Measurements from ENCODE around the gene HSF4. TPM values are rescaled to one million over a fixed set of nuclear protein-coding genes. Genes with fewer than 3 reads are reported as not detected.

The HSF4 gene
- total RNA-seq, 2 donors from 2014 or later: 25.8 to 40.1 TPM

DNA sequence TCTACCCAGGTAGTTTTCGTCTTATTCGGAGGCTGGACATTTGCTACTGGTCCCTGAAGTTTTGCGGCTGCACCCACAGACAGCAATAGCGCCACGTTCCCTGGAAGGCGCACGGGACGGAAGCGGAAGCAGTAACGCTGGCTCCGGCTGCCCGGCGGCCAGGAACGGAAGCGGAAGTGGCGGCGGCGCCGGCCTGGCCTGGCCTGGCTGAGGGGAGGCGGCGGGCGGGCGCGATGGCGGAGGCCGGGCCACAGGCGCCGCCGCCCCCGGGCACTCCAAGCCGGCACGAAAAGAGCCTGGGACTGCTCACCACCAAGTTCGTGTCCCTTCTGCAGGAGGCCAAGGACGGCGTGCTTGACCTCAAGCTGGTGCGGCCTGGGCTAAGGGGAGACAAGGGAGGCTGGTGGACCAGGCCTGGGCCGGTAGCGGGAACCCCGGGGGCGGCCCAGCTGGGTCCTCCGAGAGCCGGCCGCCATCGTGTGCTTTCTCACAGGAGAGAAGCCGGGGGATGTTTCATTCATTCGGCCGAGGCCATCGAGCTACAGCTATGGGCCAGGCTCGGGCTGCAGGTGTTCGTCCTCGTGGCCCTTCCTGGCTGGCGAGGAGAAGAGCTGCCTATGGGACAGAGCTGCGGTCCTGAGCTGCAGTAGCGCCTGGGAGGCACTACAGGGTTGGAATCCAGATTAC, 27.6 kb downstream of the HSF4 start, which contains the start of gene E2F4:
Gene E2F4 (plus strand): TSS at position 161 of the 687 bp plus-strand sequence. CDS start 73 bp downstream, at position 234.
- intact Hi-C loops (cut with DNase I): no loop called here
- DNase-seq (ENCODE audit: low spot score): peak; percentile 98

DNA sequence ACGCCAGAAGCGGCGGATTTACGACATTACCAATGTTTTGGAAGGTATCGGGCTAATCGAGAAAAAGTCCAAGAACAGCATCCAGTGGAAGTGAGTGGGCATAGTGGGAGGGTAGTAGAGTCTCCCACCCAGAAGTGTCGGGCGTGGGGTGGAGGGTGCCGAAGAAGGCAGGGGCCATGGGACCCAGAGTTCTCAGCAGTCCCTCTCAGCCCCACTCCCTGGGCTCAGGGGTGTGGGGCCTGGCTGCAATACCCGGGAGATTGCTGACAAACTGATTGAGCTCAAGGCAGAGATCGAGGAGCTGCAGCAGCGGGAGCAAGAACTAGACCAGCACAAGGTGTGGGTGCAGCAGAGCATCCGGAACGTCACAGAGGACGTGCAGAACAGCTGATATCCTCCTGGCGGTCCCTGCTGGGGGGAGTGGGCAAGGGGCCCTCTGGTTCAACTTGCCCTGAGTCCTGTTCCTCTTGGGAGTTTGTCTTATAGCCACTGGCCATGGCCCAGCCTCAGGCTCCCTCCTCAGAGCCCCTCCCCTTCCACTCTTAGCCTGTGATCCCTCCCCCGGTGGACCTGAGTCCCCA, 28.3 kb downstream of the HSF4 start:
- intact Hi-C loops (cut with DNase I): no loop called here

DNA sequence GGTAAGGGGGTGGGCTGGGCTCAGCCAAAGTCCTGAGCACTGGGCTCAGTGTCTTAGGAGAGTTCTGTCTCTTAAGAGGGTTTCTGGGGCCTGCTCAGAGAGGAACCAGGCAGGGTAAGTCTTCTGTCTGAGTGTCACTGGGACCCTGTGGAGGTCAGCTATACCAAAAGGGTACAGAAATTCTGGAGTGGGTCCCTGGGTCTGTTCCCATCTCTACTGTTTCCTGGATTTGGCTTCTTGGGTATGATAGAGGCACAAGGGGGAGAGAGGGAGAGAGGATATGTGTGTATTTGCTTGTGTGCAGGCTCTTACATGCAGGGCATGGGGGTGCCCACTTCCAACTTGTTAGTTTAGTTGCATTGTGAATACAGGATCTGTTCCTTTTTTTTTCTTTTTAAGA, 29.0 kb downstream of the HSF4 start:
- intact Hi-C loops (cut with DNase I): no loop called here
- no peak for DNase-seq (ENCODE audit: low spot score)

More for the DNA sequence above, 28.3 kb downstream of the HSF4 start:
- no peak for DNase-seq (ENCODE audit: low spot score)

DNA sequence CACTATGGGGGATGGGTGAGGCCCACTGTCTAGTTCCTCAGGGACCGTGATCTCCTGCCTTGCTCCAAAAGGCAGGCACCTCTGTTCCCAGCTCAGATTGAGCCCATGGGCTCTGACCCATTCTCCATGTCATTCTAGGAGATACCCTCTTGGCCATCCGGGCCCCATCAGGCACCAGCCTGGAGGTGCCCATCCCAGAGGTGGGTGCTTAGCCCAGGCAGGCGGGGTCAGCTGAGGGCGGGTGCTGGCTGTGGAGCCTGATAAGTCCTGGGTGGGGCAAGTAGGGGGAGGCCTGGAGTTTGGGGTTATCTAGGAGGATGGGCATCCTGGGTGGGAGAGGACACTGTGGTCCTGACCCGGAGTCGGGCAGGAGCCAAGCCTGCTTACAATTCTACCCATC, 29.7 kb downstream of the HSF4 start:
- intact Hi-C loops (cut with DNase I): no loop called here
- no peak for DNase-seq (ENCODE audit: low spot score)

DNA sequence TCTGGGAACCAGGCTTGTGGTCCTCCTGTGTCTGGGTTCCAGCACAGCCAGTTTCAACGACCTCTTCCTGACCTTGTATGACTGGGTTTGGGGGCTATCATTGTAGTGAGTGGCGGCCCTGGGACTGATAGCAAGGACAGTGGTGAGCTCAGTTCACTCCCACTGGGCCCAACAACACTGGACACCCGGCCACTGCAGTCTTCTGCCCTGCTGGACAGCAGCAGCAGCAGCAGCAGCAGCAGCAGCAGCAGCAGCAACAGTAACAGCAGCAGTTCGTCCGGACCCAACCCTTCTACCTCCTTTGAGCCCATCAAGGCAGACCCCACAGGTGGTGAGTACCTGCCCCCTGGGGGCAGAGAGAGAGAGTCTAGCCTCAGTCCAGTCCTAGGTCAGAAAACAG, 31.1 kb downstream of the HSF4 start:
- intact Hi-C loops (cut with DNase I): no loop called here
- DNase-seq (ENCODE audit: low spot score): no peak

DNA sequence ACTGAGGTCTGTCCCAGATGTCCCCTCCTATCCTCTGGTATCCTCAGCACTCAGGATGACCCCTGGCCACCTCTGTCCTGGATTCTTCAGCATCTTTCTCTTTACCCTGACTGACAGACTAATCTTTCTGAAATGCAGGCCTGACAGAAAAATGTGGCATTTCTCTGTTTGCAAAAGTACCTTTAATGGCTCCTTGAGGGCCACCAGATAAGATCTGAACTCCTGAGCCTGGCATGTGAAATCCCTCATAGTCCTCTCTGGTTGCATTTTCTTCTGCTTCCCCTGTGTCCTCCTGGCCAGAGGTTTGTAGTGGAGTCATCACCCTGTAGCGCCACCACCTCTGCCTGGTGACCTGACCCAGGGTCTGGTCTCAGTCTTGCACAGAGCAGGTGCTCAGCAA, 32.3 kb downstream of the HSF4 start:
- intact Hi-C loops (cut with DNase I): no loop called here
- no peak for DNase-seq (ENCODE audit: low spot score)

DNA sequence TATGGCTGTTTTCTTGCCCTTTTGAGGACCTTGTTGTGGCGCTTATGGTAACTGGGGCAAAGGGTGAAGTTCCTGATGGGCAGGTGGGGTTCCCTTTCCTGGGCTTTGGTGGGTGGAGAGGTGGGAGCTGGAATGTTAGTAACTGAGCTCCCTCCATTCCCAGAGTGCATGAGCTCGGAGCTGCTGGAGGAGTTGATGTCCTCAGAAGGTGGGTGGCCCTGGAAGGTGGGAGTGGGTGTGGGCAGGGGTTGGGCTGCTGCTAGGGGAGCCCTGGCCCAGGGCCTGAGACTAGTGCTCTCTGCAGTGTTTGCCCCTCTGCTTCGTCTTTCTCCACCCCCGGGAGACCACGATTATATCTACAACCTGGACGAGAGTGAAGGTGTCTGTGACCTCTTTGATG, 33.2 kb downstream of the HSF4 start:
- no peak for DNase-seq (ENCODE audit: low spot score)
- intact Hi-C loops (cut with DNase I): no loop called here

DNA sequence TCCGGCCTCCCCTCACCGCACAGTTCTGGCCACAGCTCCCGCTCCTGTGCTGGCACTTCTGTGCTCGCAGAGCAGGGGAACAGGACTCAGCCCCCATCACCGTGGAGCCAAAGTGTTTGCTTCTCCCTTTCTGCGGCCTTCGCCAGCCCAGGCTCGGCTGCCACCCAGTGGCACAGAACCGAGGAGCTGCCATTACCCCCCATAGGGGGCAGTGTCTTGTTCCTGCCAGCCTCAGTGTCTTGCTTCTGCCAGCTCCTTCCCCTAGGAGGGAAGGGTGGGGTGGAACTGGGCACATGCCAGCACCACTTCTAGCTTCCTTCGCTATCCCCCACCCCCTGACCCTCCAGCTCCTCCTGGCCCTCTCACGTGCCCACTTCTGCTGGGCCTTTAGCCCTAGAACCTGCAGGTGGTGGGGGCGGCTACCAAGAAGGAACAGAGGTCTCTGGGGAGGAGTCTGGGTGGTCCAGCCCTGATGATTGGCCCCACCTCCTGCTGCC, 33.7 kb downstream of the HSF4 start:
- intact Hi-C loops (cut with DNase I): no loop called here
- DNase-seq (ENCODE audit: low spot score): no peak

DNA sequence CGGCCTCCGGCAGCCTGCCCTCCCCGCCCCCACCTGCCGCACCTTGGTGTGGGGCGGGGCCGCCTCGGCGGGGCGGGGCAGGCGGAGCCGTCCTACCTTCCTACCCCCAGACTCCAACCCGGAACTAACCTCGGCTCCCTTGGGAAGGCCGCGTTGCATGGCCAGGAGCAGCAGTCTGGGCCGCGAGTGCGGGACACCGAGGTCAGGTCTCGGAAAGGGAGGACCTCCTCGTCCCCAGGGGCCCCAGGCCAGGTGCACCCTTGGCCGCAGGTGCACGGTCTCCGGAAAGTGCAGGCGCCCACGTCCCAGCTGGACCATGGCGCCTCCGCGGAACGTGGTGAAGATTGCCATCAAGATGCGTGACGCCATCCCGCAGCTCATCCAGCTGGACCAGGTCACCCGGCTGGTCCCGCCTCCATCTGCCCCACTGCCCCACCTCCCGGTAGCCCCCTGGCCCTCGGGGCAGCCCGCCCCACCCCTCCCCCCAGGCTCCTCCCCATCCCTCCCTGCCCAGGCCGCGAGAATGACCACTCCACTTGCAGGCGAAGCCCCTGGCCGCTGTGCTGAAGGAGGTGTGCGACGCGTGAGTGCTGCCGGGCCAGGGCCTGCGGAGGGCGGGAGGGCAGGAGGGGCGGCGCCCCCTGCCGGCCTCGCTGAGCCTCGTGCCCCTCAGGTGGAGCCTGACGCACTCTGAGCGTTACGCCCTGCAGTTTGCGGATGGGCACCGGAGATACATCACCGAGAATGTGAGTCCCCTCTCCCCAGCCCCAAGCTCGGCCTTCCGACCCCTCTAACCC, 34.7 kb downstream of the HSF4 start, which contains the start of gene ELMO3:
Gene ELMO3 (plus strand): TSS at position 121 of the 797 bp plus-strand sequence. CDS start 196 bp downstream, at position 317.
- intact Hi-C loops (cut with DNase I): no loop called here
- DNase-seq (ENCODE audit: low spot score): no peak

DNA sequence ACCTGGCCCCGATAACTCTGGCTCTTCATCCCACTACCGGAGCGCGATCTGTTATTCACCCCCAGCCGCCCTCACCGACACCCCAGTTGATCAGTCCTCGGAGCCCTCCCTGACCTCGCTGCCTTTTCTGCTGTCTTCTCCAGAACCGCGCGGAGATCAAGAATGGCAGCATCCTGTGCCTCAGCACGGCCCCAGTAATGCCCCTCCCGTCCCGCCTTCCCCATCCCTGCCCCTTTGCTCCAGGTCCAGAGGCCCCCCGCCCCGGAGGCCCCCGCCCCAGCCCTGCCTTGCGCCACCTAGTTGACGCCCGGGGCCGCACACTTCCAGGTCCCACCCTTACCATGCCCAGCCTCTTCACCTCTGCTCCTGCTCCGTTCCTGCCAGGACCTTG, 35.3 kb downstream of the HSF4 start:
- no peak for DNase-seq (ENCODE audit: low spot score)
- intact Hi-C loops (cut with DNase I): no loop called here

DNA sequence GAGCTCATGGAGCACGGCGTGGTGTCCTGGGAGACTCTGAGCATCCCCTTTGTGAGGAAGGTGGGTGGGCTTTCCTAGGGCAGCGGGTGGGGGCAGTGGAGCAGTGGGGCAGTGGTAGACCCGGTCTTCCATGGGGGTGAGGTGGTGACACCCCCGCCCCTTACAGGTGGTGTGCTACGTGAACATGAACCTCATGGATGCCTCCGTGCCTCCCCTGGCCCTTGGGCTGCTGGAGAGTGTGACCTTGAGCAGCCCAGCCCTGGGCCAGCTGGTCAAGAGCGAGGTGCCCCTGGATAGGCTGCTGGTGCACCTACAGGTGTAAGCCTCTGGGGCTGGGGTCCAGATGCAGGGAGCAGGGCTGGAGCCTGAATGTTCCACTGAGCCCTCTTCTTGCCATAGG, 35.9 kb downstream of the HSF4 start:
- DNase-seq (ENCODE audit: low spot score): no peak
- intact Hi-C loops (cut with DNase I): no loop called here

DNA sequence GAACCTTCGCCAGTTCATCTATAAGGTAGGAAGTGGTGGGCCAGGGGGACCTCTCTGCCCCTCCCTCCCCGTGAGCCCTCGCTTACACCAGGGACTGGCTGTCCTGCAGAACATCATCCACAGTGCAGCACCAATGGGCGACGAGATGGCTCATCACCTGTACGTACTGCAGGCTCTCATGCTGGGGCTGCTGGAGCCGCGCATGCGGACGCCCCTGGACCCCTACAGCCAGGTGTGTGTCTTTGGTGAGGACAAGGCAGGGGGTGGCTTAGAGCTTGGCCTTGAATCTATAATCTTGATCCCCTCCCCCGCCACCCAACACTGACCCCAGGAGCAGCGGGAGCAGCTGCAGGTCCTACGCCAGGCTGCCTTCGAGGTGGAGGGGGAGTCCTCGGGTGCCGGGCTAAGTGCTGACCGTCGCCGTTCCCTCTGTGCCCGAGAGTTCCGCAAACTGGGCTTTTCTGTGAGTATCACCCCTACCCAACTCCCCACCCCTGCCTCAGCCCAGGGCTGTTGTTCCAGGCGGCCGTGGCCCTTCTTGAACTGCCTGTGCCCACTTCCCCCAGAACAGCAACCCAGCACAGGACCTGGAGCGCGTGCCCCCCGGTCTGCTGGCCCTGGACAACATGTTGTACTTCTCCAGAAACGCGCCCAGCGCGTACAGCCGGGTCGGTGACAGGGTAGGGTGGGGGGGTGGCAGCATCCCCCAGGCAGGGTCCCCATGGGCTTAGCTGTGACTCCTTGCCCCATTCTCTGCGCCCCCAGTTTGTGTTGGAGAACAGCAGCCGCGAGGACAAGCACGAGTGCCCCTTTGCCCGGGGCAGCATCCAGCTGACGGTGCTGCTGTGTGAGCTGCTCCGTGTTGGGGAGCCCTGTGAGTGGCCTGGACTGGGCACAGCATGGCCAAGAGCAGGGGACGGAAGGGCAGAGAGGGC, 37.1 kb downstream of the HSF4 start:
- intact Hi-C loops (cut with DNase I): no loop called here
- no peak for DNase-seq (ENCODE audit: low spot score)

DNA sequence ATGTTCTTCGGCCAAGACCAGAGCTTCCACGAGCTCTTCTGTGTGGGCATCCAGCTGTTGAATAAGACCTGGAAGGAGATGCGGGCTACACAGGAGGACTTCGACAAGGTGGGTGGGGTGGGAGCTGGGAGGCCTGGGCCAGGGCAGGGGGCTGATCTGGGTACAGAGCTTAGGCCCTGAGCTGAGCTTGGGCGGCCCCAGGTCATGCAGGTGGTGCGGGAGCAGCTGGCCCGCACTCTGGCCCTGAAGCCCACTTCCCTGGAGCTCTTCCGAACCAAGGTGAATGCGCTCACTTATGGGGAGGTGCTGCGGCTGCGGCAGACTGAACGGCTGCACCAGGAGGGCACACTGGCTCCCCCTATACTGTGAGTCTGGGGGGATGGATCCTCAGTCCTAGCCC, 37.9 kb downstream of the HSF4 start:
- intact Hi-C loops (cut with DNase I): no loop called here
- no peak for DNase-seq (ENCODE audit: low spot score)

DNA sequence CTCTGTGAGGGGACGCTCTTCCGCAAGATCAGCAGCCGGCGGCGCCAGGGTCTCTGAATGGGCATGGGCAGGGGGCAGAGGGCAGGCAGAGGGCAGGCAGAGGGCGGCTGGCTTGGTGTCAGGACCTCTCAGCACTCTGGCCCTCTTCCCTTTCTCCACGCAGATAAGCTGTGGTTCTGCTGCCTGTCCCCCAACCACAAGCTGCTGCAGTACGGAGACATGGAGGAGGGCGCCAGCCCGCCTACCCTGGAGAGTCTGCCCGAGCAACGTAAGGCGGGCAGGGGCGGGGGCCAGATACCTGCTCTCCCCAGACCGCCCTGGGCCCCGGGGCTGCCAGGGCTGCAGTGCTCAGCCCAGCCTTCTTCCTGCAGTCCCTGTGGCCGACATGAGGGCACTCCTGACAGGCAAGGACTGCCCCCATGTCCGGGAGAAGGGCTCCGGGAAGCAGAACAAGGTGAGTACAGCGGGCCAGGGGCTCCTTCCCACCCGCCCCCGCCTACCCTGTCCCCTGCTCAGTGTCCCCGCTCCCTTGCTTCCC, 38.5 kb downstream of the HSF4 start:
- no peak for DNase-seq (ENCODE audit: low spot score)
- intact Hi-C loops (cut with DNase I): no loop called here

DNA sequence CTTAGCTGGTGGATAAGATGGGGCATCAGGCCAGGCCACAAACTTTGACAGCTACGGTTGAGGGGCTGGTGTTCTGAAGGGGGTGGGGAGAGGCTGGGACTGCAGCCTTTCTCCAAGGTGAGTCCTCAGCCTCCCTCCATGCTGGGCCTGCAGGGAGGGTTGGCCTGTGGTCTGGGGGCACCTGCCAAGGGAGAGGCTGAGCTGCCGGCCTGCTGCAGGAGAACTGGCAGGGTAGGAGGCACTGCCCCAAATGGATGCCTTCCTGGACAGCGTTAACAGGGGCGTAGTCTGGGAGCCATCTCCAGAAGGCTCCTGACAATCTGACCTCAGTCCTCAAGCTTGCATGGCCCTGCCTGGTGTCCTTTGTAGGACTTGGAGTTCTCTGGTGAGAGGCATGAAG, 39.5 kb downstream of the HSF4 start:
- intact Hi-C loops (cut with DNase I): no loop called here
- no peak for DNase-seq (ENCODE audit: low spot score)

DNA sequence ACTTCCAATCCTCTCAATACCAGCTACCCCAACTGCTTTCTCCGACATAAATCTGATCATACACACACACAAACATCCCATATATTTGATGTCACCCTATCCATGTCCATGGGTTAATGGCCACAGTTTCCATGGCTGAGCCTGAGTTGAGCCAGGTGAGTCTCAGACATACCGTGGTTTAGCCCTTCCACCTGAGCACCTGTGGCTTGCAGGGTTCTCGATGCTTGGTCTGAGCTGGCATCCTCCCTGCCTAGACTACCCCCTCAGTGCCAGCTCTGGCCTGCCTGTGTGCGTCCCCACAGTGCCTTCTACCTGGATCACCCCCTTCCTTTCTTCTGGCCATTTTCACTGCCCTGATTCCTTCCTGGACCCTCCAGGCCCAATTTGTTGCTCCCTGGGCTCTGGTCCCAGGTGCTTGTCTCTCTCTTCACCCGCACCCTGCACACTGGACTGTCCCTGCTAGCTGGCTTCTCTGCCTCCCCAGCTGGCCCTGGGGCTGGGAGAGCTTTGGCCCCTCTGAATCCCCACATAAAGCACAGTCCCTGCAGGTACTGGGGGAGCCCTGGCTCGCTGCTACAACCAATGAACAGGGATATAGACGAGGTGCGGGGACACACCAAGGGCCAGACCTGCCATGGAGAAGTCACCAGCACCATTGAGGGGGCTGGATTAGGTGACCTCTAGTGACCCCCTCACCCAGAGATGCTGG, 41.7 kb downstream of the HSF4 start:
- intact Hi-C loops (cut with DNase I): no loop called here
- no peak for DNase-seq (ENCODE audit: low spot score)

DNA sequence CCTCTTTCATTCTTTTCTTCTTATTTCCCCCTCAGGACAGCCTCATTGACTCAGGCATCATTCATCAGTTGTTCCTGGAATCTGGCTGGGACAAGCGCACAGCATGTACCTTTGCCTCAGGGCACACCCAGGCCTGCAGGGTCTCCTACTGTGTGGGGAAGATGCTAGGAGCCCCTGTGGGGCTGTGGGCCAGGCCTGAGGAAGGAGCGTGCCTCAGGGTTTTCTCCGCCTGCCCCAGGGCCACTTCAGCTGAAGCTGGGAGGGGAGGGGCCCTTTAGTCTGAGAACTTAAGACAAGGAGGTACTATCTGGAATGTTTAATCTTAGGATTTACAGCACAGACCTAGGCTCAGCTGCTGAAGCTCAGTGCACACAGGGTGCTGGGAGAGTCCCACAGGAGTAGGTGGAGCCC, 42.3 kb downstream of the HSF4 start:
- intact Hi-C loops (cut with DNase I): no loop called here
- DNase-seq (ENCODE audit: low spot score): no peak

Data from posterior vena cava (tissue), 2 donors.